ENCODE measurements around the gene IER5L.

DNA sequence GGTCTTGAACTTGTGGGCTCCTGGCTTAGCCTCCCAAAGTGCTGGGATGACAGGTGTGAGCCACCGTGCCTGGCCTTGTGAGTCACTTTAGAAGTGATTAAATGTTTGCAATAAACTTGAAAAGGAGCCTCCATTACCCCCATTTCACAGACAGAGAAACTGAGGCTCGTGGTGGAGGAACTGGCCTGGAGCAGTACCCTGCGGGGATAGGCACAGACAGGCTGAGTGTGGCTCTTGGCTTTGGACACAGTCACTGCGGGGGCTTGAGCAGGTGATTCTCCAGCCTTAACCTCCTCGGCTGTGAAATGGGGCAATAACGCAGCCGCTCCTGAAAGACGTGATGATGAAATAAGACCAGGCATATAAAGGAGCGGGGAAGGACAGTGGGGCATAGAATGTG is 40.9 kb upstream of the IER5L start:
- TF ChIP-seq POLR2AphosphoS5 (IDR thresholded peaks at IDR 0.05) (no peak), POLR2A (IDR thresholded peaks at IDR 0.05) (no peak), EP300 (IDR thresholded peaks at IDR 0.05) (no peak)
- TF ChIP-seq, protein P1, sequence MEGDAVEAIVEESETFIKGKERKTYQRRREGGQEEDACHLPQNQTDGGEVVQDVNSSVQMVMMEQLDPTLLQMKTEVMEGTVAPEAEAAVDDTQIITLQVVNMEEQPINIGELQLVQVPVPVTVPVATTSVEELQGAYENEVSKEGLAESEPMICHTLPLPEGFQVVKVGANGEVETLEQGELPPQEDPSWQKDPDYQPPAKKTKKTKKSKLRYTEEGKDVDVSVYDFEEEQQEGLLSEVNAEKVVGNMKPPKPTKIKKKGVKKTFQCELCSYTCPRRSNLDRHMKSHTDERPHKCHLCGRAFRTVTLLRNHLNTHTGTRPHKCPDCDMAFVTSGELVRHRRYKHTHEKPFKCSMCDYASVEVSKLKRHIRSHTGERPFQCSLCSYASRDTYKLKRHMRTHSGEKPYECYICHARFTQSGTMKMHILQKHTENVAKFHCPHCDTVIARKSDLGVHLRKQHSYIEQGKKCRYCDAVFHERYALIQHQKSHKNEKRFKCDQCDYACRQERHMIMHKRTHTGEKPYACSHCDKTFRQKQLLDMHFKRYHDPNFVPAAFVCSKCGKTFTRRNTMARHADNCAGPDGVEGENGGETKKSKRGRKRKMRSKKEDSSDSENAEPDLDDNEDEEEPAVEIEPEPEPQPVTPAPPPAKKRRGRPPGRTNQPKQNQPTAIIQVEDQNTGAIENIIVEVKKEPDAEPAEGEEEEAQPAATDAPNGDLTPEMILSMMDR (IDR thresholded peaks at IDR 0.05) = no peak
